PC-9 (cell line): ENCODE data around the gene AKR1B1. TPM values are rescaled to one million over a fixed set of nuclear protein-coding genes. Genes with fewer than 3 reads are reported as not detected.

Experiments used
- BruUV-seq: library from RNA; stranded (reverse); fragments of 400-500 nt; replicated peaks from 2 replicates; lab custom pipeline; 2021; lab: Mats Ljungman, UMichigan
- CTCF ChIA-PET: fragments of 300-600 bp; sonication (Branson Sonifier 250); formaldehyde crosslinking; loops from one replicate; lab custom pipeline; 2022; ENCODE audit warnings: antibody characterized with exemption; lab: Charles Lee
- POLR2A ChIA-PET: fragments of 300-600 bp; sonication (Branson Sonifier 250); formaldehyde crosslinking; loops from one replicate; lab custom pipeline; 2022; ENCODE audit warnings: antibody characterized with exemption; ENCODE audit not compliant: unreplicated experiment; lab: Charles Lee
- DNase-seq, 2 experiments: peaks; one replicate each; pipeline versions ENCODE4 v3.0.0 to v3.0.0-alpha.2; 2015 to 2022; ENCODE audit warnings: mixed read lengths in 1 of 2
- H2AFZ ChIP-seq: fragments of 200-600 bp; sonication (generic); 2 replicates; pipeline ENCODE4 v1.8.1; 2017; ENCODE audit warnings: antibody characterized with exemption
- H3F3A ChIP-seq: fragments of 200-600 bp; sonication (generic); 2 replicates; pipeline ENCODE4 v1.8.1; 2017; ENCODE audit warnings: antibody characterized with exemption, mild to moderate bottlenecking, low read depth; ENCODE audit not compliant: insufficient read depth
- H3K27ac ChIP-seq: fragments of 200-600 bp; sonication (generic); 2 replicates; pipeline ENCODE4 v1.6.1; 2016; ENCODE audit warnings: mixed run types
- H3K27me3 ChIP-seq: fragments of 200-600 bp; sonication (generic); 2 replicates; pipeline ENCODE4 v1.6.1; 2016; ENCODE audit warnings: low read depth, mixed run types; ENCODE audit not compliant: insufficient read depth
- H3K36me3 ChIP-seq: fragments of 200-600 bp; sonication (generic); 2 replicates; pipeline ENCODE4 v1.6.1; 2016; ENCODE audit warnings: low read depth, mixed run types
- H3K4me1 ChIP-seq: fragments of 200-600 bp; sonication (generic); replicated peaks from 2 replicates; pipeline ENCODE4 v1.6.1; 2016; ENCODE audit warnings: mixed run types; ENCODE audit not compliant: insufficient read depth
- H3K4me2 ChIP-seq: fragments of 200-600 bp; sonication (generic); 2 replicates; pipeline ENCODE4 v1.6.1; 2017; ENCODE audit warnings: mixed run types
- H3K4me3 ChIP-seq: fragments of 200-600 bp; sonication (generic); 2 replicates; pipeline ENCODE4 v1.6.1; 2016; ENCODE audit warnings: mixed run types
- H3K79me2 ChIP-seq: fragments of 200-600 bp; sonication (generic); 2 replicates; pipeline ENCODE4 v1.6.1; 2017; ENCODE audit warnings: low read depth, mixed run types
- H3K9me2 ChIP-seq: fragments of 200-600 bp; sonication (generic); 2 replicates; pipeline ENCODE4 v1.8.1; 2017; ENCODE audit warnings: mild to moderate bottlenecking; ENCODE audit not compliant: insufficient read depth
- H3K9me3 ChIP-seq: fragments of 200-600 bp; sonication (generic); 2 replicates; pipeline ENCODE4 v1.8.1; 2016; ENCODE audit warnings: low read depth; ENCODE audit not compliant: insufficient read depth
- H4K20me1 ChIP-seq: fragments of 200-600 bp; sonication (generic); 2 replicates; pipeline ENCODE4 v1.8.1; 2017; ENCODE audit not compliant: insufficient read depth
- CTCF ChIP-seq: fragments of 200-600 bp; sonication (generic); conservative IDR thresholded peaks from 2 replicates; pipeline ENCODE4 v1.6.1; 2017; ENCODE audit warnings: mixed run types, antibody characterized with exemption, mild to moderate bottlenecking, moderate library complexity
- EZH2 ChIP-seq: fragments of 200-600 bp; sonication (generic); IDR thresholded peaks from 2 replicates; pipeline ENCODE4 v1.8.0; 2017; ENCODE audit warnings: antibody characterized with exemption, low read depth
- intact Hi-C: fragments of 100-400 bp; cut with micrococcal nuclease; formaldehyde crosslinking; loops from one replicate; pipeline ENCODE4 v1.10.0; 2022; ENCODE audit not compliant: unreplicated experiment
- total RNA-seq: library from RNA; stranded (reverse); gene quantifications from 2 replicates; pipeline ENCODE4 v1.2.3, GENCODE V29; 2021

AKR1B1 gene
- total RNA-seq, 1 experiment from 2014 or later = 1,009 TPM

GRCh38 chr7:134465491-134465890, 6.6 kb upstream of the AKR1B1 start:
- BruUV-seq = no TSS peak
- H2AFZ ChIP-seq = no peak overlapping the region
- H3K9me3 ChIP-seq = peaks cover 40% of the 10 kb centered on the region; the same call in 1 of the 2 replicates
- POLR2A ChIA-PET = no interaction called here
- CTCF ChIA-PET = interaction anchor here (0.6 kb wide), 1 partner anchor 10 kb away, joined by 3 read pairs; no protein-coding TSS in a partner anchor
- no peaks in the 10 kb centered on the region for H3K27me3 ChIP-seq
- H3K9me2 ChIP-seq = no peaks in the 10 kb centered on the region
- peaks cover 9% of the 10 kb centered on the region; the same call in 1 of the 2 replicates for H3K36me3 ChIP-seq
- H3K27ac ChIP-seq = no peak overlapping the region
- H3K4me3 ChIP-seq = no peak overlapping the region
- intact Hi-C loops = no loop called here
- peaks cover 9% of the 10 kb centered on the region; the same call in 1 of the 2 replicates for H3K79me2 ChIP-seq
- peaks cover 19% of the 10 kb centered on the region for H3F3A ChIP-seq
- H3K4me2 ChIP-seq = no peak overlapping the region
- H4K20me1 ChIP-seq = no peaks in the 10 kb centered on the region
- TF ChIP-seq EZH2 = no peak
- TF ChIP-seq CTCF = no peak
- H3K4me1 ChIP-seq = peaks cover 30% of the 10 kb centered on the region
- DNase-seq = no peak

GRCh38 chr7:134464496-134464895, 5.6 kb upstream of the AKR1B1 start:
- ChIA-PET POLR2A (interaction anchor here (0.6 kb wide), 2 partner anchors 10 to 476 kb away, joined by 3 to 8 read pairs; no protein-coding TSS in a partner anchor), CTCF (no interaction called here)
- peaks cover 37% of the 10 kb centered on the region for H3K4me1 ChIP-seq
- H3F3A ChIP-seq = peaks cover 29% of the 10 kb centered on the region
- DNase-seq = no peak
- H3K4me2 ChIP-seq = no peak overlapping the region
- no peak overlapping the region for H2AFZ ChIP-seq
- H3K79me2 ChIP-seq = peaks cover 13% of the 10 kb centered on the region
- H3K4me3 ChIP-seq = no peak overlapping the region
- TF ChIP-seq CTCF = no peak
- H3K9me3 ChIP-seq = peaks cover 33% of the 10 kb centered on the region; the same call in 1 of the 2 replicates
- no peaks in the 10 kb centered on the region for H4K20me1 ChIP-seq
- no TSS peak for BruUV-seq
- H3K27me3 ChIP-seq = no peaks in the 10 kb centered on the region
- intact Hi-C loops = no loop called here
- H3K9me2 ChIP-seq = no peaks in the 10 kb centered on the region
- H3K36me3 ChIP-seq = peaks cover 9% of the 10 kb centered on the region; the same call in 1 of the 2 replicates
- H3K27ac ChIP-seq = no peak overlapping the region

GRCh38 chr7:134463751-134464150, 4.9 kb upstream of the AKR1B1 start:
- no peak for DNase-seq
- Histone ChIP-seq H2AFZ (no peak overlapping the region), H3K9me2 (no peaks in the 10 kb centered on the region), H3K79me2 (peaks cover 20% of the 10 kb centered on the region), H3K9me3 (peaks cover 33% of the 10 kb centered on the region; the same call in 1 of the 2 replicates), H3K27ac (no peak overlapping the region), H3K4me1 (peaks cover 40% of the 10 kb centered on the region), H3F3A (peaks cover 32% of the 10 kb centered on the region), H3K4me3 (no peak overlapping the region), H3K27me3 (no peaks in the 10 kb centered on the region), H3K4me2 (no peak overlapping the region), H4K20me1 (no peaks in the 10 kb centered on the region), H3K36me3 (peaks cover 9% of the 10 kb centered on the region; the same call in 1 of the 2 replicates)
- BruUV-seq = no TSS peak
- intact Hi-C loops = no loop called here
- TF ChIP-seq EZH2 (no peak), CTCF (no peak)
- CTCF ChIA-PET = no interaction called here
- POLR2A ChIA-PET = no interaction called here
